Osteoblast (primary cell): ENCODE data around the gene GSTK1. TPM values are rescaled to one million over a fixed set of nuclear protein-coding genes. Genes with fewer than 3 reads are reported as not detected.

Experiments used
- DNase-seq: peaks from one replicate; pipeline ENCODE4 v3.0.0; 2011; ENCODE audit warnings: low spot score, mixed read lengths; ENCODE audit not compliant: insufficient read length; ENCODE audit errors: missing footprints
- H2AFZ ChIP-seq: 2 replicates; pipeline ENCODE4 v1.6.0; 2011; ENCODE audit warnings: mild to moderate bottlenecking, low read length
- H3K27ac ChIP-seq: 2 replicates; pipeline ENCODE4 v1.5.1; 2011; ENCODE audit warnings: mild to moderate bottlenecking, low read depth, low read length, moderate library complexity
- H3K27me3 ChIP-seq: 2 replicates; pipeline ENCODE4 v1.6.0; 2012; ENCODE audit warnings: mild to moderate bottlenecking, control low read depth, inconsistent platforms, low read length, moderate library complexity; ENCODE audit not compliant: insufficient read depth
- H3K36me3 ChIP-seq: 2 replicates; pipeline ENCODE4 v1.5.1; 2011; ENCODE audit warnings: mild to moderate bottlenecking, low read length, control low read depth, moderate library complexity; ENCODE audit not compliant: insufficient read depth
- H3K4me1 ChIP-seq: 2 replicates; pipeline ENCODE4 v1.5.1; 2011; ENCODE audit warnings: mild to moderate bottlenecking, low read length, control low read depth, moderate library complexity; ENCODE audit not compliant: insufficient read depth
- H3K4me2 ChIP-seq: 2 replicates; pipeline ENCODE4 v1.6.0; 2011; ENCODE audit warnings: mild to moderate bottlenecking, low read length; ENCODE audit not compliant: insufficient read depth
- H3K4me3 ChIP-seq: fragments of 200-600 bp; sonication (generic); 3 replicates; pipeline ENCODE4 v1.5.1; 2012; ENCODE audit warnings: mild to moderate bottlenecking, low read length, inconsistent platforms; ENCODE audit not compliant: insufficient read depth
- H3K79me2 ChIP-seq: 2 replicates; pipeline ENCODE4 v1.6.0; 2012; ENCODE audit warnings: mild to moderate bottlenecking, low read length, control low read depth, inconsistent platforms; ENCODE audit not compliant: insufficient read depth
- H3K9me3 ChIP-seq: 2 replicates; pipeline ENCODE4 v1.5.1; 2011; ENCODE audit warnings: low read depth, low read length, control low read depth
- H4K20me1 ChIP-seq: 2 replicates; pipeline ENCODE4 v1.6.0; 2012; ENCODE audit warnings: mild to moderate bottlenecking, low read length, control low read depth; ENCODE audit not compliant: insufficient read depth
- total RNA-seq: library from RNA; depleted of rRNA; stranded (reverse); fragments of >200 nt; gene quantifications from 2 replicates; pipeline ENCODE4 v1.2.3, GENCODE V29; 2012
- TF ChIP-seq, protein P1 (sequence below): IDR thresholded peaks from 2 replicates; pipeline ENCODE4 v1.5.1; 2011; ENCODE audit warnings: mild to moderate bottlenecking, low read depth, low read length, moderate library complexity; ENCODE audit errors: extremely low read depth

GSTK1 gene
- total RNA-seq, 1 donor: 99.9 TPM

GRCh38 chr7:143252006-143252405, 11.2 kb upstream of the GSTK1 start:
- no peaks in the 10 kb centered on the region for H3K4me1 ChIP-seq
- no peak overlapping the region for H3K27ac ChIP-seq
- H3K9me3 ChIP-seq: no peaks in the 10 kb centered on the region
- DNase-seq: no peak
- H3K4me3 ChIP-seq: no peak overlapping the region
- no peaks in the 10 kb centered on the region for H3K27me3 ChIP-seq
- no peak overlapping the region for H2AFZ ChIP-seq
- H3K79me2 ChIP-seq: no peaks in the 10 kb centered on the region
- H3K4me2 ChIP-seq: no peak overlapping the region
- no peaks in the 10 kb centered on the region for H4K20me1 ChIP-seq
- TF ChIP-seq, protein P1, sequence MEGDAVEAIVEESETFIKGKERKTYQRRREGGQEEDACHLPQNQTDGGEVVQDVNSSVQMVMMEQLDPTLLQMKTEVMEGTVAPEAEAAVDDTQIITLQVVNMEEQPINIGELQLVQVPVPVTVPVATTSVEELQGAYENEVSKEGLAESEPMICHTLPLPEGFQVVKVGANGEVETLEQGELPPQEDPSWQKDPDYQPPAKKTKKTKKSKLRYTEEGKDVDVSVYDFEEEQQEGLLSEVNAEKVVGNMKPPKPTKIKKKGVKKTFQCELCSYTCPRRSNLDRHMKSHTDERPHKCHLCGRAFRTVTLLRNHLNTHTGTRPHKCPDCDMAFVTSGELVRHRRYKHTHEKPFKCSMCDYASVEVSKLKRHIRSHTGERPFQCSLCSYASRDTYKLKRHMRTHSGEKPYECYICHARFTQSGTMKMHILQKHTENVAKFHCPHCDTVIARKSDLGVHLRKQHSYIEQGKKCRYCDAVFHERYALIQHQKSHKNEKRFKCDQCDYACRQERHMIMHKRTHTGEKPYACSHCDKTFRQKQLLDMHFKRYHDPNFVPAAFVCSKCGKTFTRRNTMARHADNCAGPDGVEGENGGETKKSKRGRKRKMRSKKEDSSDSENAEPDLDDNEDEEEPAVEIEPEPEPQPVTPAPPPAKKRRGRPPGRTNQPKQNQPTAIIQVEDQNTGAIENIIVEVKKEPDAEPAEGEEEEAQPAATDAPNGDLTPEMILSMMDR: no peak
- no peaks in the 10 kb centered on the region for H3K36me3 ChIP-seq

DNA sequence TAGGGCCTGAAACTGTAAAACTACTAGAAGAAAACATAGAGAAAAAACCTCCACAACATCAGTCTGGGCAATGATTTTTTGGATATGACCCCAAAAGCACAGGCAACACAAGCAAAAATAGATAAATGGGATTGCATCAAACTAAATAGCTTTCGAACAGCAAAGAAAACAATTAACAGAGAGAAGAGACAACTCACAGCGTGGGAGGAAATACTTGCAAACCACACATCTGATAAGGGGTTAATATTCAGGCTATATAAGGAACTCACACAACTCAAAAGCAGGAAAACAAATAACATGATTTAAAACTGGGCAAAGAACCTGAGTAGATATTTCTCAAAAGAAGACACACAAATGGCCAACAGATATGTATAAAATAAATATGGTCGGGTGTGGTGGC, 7.7 kb upstream of the GSTK1 start:
- Histone ChIP-seq H4K20me1 (no peaks in the 10 kb centered on the region), H3K4me3 (no peak overlapping the region), H3K27ac (no peak overlapping the region), H3K27me3 (no peaks in the 10 kb centered on the region), H3K79me2 (no peaks in the 10 kb centered on the region), H2AFZ (no peak overlapping the region), H3K4me1 (no peaks in the 10 kb centered on the region), H3K36me3 (no peaks in the 10 kb centered on the region), H3K9me3 (no peaks in the 10 kb centered on the region), H3K4me2 (no peak overlapping the region)
- TF ChIP-seq, protein P1: no peak
- no peak for DNase-seq

- Histone ChIP-seq H3K27ac (no peak overlapping the region), H4K20me1 (no peaks in the 10 kb centered on the region), H3K79me2 (no peaks in the 10 kb centered on the region), H3K27me3 (no peaks in the 10 kb centered on the region), H3K4me3 (no peak overlapping the region), H2AFZ (no peak overlapping the region), H3K4me2 (no peak overlapping the region), H3K9me3 (no peaks in the 10 kb centered on the region), H3K36me3 (no peaks in the 10 kb centered on the region), H3K4me1 (no peaks in the 10 kb centered on the region)
- no peak for DNase-seq
- TF ChIP-seq, protein P1: peak; percentile 16
Measured at GRCh38 chr7:143256325-143256724, 6.9 kb upstream of the GSTK1 start.

DNA sequence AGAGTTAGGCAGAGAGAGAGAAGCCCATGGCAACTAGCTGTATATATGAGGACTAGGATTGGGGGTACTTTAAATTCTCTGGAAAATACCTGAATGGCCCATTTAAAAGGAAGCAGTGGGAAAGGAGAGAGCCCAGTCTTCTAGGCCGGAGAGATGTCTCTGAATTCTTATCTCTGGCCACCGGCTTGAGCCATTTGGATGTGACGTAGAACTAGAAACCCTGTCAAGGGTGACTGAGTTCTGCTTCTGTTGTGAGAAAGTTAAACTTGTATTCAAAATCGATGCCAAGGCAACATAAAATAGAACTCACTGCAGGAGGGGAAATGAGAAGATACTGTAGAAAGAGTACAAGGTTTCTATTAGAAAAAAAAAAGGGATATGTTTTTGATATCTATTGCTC, 6.3 kb upstream of the GSTK1 start:
- Histone ChIP-seq H3K9me3 (no peaks in the 10 kb centered on the region), H2AFZ (no peak overlapping the region), H3K4me2 (no peak overlapping the region), H3K36me3 (no peaks in the 10 kb centered on the region), H3K4me3 (no peak overlapping the region), H4K20me1 (no peaks in the 10 kb centered on the region), H3K4me1 (no peaks in the 10 kb centered on the region), H3K79me2 (no peaks in the 10 kb centered on the region), H3K27me3 (no peaks in the 10 kb centered on the region), H3K27ac (no peak overlapping the region)
- TF ChIP-seq, protein P1: no peak
- no peak for DNase-seq
